Activated CD4-positive, alpha-beta T cell treated with anti-CD3 and anti-CD28 coated beads, Interleukin-2, amount 50 U/mL, for 1 hour (primary cell): Measurements from ENCODE around the gene PTPRN2.
"Not testable (repeated sequence)": the region's sequence is repeated elsewhere in the genome, so short reads cannot be mapped to it uniquely, and the experiment has no call there.

Experiments used
- DNase-seq: peaks from one replicate; pipeline ENCODE4 v3.0.0-alpha.2; 2020

The PTPRN2 gene

DNA sequence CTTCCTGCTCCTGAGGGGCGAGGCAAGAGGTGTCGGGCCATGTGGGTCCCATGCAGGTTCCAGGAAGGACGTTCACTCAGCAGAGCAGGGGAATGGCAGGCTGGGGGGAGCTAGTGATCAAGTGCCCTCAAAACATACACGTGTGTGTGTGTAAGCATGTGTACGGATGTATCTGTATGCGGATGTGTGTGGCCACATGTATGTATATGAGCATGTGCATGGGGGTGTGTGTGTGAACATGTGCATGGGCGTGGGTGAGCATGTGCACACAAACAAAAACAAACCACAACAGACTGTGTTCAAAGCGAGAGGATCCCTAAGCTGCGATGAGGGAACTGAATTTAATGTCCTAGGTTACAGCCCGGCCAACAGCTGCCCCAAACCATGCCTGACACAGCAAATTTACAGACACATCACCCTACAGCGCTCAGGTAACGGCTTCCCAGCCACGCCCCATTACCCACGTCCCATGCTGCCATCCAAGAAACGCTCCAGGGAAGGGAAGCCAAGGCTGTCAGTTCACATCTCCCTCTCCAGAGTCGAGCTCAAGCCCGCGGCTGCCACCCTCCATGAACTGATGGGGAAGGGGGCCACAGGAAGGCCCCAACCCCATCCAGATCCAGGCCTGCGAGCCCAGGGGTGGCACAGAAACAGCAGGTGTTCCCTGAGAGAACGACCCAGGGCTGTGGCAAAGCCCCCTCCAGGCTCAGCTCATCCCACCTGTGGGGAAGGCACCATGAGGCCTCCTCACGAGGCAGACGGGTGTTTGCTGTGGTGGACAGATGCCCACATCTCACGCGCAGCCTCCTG, 56.6 kb downstream of the PTPRN2 start:
- DNase-seq, result no peak

DNA sequence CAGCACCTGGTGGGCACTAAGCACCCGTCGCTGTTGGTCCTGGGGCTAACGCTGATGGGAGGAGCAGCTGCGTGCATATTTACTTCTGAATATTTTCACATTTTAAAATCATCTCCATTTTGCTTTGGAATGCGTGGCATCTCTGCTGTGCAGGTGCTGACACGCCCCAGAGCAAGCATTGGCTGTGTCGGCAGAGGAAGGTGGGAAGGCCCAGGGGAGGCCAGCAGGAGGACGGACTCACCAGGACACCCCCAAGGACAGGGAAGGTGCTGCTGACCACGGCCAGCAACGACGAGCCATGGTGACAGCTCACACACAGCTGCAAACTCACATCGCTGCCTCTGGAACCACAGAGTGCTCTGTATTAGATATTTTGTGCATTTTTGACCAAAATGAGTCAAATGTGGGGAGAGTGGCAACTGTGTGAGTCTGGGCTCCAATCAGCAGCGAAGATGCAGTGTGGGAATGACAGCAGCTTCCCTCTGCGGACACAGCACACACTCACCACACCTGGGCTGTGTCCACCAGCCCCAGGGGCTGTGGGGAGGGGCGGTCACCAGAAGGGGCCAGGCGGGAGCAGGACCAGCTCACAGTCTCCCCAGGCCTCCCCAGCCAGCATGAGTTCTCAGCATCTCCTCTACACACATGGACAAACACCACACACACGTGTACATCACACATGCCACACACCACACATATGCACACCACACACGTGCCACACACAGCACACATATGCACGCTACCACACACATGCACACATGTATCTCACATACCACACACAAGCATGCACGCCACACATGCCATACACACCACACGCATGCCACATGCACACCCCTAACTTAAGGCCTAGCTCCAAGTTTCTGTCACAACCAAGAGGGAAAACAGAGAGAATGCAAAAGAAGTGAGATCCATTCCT, 58.2 kb downstream of the PTPRN2 start:
- no peak for DNase-seq

DNA sequence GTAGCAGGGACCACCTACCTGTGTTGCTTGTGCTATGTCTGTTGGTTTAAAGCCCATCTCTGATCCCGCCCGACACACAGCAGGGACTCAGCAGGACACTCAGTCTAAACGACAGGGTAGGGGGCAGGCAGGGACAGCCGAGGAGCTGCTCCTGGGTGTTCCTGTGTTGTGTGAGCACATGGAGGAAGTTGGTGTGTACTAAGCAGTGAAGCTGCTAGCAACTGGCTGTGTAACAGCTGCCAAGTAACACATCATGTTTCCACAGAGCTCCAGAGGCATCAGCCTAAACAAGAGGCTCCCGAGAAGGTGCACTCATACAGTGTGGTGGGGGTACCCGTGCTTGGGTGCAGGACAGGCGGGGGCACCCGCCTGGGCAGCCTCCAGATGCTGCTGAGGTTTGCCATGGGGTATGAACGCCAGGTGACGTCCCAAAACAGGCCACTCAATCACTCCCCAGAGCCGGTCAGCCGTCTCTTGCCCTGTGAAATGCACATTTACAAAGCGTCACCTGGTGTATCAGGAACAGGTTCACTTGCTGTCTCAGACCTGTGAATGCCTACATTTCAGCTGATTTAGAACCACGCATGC, 59.6 kb downstream of the PTPRN2 start:
- no peak for DNase-seq

DNA sequence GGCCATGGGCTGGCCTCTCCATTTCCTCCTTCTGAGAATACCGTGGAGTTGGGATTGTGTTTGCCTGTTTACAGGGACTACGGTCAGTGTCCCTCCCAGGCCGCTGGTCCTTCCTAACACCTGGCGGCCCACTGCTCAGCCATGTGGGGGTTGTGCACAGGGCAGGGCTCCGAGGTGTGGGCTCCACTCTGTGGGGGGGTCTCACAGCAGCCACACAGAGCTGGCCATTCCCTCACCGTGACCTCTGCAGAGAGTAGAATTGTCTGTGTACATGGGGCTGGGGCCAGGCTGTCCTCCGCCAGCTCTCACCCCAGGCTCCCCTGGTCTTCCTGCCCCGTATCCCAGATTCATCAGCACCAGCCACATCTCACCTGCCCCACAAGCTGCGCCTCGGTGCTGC, 60.1 kb downstream of the PTPRN2 start:
- no peak for DNase-seq

DNA sequence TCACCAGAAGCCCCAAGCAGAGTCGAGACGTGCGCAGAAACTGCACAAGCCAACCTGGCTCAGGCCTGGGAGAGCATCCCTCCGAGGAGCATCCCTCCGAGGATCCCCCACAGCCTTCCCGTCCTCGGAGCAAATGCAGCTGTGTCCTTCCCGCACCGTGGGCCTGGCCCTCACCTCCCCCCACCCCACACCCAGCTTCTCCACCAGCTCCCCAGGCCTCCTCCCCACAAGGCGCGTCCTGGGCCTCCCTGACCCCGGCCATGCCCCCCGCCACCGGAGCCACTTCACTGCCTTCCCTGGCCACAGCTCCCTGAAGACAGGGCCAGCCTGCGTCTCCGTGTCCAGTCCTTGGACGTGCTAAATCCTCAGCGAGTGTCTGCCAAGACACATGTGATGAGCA, 60.6 kb downstream of the PTPRN2 start:
- DNase-seq, result no peak

DNA sequence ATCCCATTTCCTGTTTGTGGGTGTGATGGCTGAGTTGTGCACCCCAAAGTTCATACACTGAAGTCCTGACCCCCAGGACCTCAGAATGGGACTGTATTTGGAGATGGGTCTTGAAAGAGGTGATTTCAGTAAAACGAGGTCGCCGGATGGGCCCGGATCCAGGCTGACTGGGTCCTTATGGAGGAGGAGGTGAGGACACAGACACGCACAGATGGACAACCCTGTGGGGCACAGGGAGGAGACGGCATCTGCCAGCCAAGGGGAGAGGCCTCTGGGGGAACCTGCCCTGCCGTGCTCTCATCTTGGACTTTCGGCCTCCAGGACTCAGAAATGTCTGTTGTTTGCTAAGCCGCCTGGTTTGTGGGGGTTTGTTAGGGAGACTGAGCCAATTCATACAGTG, 61.1 kb downstream of the PTPRN2 start:
- no peak for DNase-seq

DNA sequence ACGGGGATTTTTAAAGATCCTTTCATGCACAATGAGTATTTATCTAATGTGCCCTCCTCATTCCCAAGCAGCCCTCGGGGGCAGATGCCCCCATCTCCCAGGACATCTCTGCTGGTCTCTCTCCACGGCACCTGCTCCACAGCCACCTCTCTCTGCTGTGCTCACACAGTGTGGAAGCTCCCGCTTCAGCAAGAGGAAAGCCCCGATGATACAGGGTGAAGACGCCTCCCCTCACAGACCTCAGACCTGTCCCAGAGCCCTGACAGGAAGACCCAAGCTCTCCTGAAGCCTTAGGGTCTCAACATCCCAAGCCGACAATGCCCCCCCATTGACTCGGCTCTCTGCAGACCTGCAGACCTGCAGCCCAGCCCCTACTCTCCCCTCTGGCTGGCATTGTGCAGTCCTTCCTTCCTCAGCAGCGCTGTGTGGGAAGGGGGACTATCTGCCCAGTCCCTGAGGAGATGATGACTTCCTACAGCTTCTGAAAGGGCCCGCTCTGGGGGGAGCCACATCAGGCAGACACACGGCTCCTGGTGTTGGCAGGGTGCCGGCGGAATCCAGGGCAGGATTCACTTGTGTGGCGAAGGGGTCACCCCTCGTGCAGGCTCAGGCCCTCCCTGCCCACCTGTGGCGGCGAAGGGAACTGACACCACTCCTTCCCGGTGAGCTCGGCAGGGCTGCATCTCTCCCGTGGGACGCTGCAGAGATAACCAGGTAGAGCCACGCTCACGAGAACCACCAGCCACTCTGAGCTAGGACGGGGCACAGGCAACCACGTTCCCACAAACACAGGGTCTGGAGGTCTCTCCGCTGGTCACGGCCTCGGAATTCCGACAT, 61.8 kb downstream of the PTPRN2 start:
- no peak for DNase-seq

DNA sequence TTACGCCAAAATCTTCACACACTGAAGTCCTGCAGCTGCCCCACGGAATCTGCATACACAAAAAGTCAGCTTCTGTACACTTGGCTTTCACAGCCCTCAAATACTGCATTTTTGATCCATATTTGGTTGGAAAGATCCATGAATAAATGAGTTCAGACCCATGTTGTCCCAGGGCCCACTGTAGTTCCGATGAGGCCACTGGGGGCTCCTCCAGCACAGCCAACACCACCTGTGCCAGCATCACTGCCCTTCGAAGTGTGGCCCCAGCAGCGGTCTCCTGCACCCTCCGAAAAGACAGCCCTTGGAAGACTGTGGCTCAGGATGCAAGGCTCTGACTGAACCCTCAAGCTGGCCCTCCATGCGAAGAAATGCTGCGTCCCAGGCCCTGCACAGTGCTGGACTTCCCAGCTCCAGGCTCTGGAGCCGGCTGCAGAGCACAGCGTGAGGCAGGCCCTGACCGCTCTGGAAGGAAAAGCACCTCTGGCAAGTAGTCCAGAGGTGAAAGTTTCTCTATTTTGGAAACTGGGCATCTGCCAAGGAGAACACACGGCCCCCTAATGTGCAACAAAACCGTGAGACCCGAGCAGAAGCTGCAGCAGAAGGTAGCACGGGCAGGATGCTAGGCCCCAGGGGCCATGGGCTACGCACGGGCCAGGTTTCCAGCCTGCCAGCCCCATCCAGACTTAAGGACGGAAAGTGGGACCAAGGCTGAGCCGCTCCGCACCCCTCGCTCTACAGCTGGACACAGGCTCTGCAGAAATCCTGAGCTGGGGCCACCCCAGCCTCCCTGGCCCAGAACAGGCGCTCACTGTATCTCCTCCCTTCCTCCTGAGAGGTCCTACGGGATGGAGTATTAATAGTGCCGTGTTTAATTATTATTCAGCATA, 62.6 kb downstream of the PTPRN2 start:
- no peak for DNase-seq

DNA sequence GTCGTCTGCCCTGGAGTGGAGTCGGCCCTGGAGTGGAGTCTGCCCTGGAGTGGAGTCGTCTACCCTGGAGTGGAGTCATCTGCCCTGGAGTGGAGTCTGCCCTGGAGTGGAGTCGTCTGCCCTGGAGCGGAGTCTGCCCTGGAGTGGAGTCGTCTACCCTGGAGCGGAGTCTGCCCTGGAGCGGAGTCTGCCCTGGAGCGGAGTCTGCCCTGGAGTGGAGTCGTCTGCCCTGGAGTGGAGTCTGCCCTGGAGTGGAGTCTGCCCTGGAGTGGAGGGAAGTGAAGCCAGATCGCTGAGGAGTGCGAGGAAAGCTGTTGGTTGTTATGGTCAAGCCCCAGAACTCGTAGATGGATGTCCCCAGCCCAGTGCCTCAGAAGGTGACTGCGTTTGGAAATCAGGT, 63.3 kb downstream of the PTPRN2 start:
- DNase-seq, result not testable (repeated sequence)

DNA sequence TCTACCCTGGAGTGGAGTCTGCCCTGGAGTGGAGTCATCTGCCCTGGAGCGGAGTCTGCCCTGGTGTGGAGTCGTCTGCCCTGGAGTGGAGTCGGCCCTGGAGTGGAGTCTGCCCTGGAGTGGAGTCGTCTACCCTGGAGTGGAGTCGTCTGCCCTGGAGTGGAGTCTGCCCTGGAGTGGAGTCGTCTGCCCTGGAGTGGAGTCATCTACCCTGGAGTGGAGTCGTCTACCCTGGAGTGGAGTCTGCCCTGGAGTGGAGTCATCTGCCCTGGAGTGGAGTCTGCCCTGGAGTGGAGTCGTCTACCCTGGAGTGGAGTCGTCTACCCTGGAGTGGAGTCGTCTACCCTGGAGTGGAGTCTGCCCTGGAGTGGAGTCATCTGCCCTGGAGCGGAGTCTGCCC, 63.7 kb downstream of the PTPRN2 start:
- not testable (repeated sequence) for DNase-seq

DNA sequence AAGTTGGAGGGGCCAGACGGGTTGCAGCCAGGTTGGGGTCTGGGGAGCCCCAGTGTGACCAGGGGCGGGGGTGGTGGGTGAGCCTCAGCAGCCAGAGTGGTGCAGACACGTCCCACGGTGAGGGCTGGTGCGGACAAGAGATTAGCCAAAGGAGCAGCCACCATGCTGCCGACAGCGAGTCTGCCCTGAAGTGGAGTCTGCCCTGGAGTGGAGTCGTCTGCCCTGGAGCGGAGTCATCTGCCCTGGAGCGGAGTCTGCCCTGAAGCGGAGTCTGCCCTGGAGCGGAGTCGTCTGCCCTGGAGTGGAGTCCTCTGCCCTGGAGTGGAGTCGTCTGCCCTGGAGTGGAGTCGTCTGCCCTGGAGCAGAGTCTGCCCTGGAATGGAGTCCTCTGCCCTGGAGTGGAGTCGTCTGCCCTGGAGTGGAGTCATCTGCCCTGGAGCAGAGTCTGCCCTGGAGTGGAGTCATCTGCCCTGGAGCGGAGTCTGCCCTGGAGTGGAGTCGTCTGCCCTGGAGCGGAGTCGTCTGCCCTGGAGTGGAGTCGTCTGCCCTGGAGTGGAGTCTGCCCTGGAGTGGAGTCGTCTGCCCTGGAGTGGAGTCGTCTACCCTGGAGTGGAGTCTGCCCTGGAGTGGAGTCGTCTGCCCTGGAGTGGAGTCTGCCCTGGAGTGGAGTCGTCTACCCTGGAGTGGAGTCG, 64.3 kb downstream of the PTPRN2 start:
- not testable (repeated sequence) for DNase-seq

DNA sequence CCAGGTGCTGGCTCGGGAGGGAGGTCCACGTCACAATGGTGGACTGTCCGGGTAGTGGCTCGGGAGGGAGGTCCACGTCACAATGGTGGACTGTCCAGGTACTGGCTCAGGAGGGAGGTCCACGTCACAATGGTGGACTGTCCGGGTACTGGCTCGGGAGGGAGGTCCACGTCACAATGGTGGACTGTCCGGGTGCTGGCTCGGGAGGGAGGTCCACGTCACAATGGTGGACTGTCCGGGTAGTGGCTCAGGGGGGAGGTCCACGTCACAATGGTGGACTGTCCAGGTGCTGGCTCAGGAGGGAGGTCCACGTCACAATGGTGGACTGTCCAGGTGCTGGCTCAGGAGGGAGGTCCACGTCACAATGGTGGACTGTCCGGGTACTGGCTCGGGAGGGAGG, 65.8 kb downstream of the PTPRN2 start:
- DNase-seq, result not testable (repeated sequence)

DNA sequence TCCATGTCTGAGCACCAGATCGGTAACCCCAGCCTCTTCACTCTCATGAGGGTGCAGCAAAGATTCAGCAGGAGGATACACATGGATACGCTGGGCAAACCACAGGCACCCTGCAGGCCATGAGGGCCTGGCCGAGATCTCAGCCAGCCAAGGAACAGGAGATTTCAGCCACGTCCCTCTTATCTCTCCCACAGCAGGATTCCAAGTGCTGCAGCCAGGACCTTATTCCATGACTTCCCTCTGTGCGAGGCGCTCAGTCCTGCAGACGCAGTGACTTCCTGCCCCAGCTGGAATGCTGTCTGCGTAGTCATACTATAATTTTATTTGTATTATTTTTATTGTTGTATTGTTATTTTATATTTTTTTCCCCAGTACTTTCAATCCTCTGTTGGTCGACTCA, 66.8 kb downstream of the PTPRN2 start:
- no peak for DNase-seq

DNA sequence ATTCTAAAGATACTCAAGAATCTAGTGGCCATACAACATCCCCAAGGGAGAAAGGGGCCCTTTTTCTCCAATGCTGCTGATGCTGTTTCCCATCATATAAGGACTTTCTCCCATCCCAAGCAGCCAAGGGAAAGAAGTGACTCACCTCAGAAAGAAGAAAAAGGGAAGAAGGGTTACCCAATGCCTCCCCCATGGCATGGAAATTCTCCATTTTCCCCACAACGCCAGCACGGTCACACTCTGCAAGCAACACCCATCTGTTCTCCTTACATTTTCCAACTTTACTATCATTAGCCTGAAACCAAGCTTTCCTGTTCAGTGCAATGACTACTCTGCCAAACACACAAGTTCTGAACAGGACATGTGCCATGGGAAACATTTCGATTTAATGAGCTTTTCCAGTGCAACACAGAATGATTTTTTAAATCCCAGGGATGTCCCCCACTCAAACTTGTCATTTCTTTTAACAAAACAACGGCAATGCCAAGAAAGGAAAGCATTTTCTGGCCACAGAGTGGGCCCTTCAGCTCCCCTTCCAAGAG, 67.9 kb downstream of the PTPRN2 start:
- no peak for DNase-seq

DNA sequence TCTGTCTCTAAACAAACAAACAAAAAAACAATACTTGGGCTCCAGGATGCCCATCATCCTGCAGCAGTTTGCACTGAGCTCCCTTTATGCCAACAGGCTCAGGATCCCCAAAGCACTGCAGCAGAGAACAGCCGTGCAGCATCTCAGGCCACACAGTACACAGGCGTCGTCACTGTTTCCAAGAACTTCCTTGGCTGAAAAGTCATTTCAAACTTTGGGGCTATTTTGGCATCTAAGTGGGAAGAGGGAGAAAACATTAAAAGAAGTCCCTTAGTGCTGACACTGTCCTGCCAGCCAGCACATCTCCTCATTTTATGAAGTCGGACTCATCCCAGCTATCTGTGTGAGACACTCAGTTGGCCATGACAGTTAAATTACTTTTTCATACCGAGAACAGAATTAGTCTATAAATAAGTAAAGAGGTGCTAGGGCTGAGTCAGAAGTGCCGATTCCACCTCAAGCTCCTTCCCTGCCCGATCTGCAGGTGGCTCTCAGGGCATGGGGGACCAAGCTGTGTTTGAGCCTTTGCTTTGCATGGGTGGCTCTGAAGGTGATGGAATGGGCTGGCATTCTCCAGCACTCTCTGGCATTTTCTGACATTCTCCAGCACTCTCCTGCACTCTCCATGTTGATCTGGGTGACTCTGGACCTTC, 68.5 kb downstream of the PTPRN2 start:
- no peak for DNase-seq

DNA sequence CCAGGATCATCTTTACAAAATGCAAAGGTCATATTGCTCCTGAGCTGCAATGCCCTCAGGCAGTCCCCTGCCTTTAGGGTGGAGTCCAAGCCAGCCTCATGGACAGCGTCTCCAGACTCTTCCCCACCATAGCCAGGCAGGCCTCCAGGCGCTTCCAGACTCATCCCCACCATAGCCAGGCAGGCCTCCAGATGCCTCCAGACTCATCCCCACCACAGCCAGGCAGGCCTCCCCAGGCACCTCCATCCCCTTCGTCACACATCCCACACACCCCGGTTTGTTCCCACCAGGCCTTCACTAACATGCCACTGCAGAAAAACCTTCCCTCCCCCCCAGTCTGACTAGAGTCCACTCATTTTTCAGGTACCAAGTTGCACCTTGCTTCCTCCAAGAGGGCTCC, 70.1 kb downstream of the PTPRN2 start:
- no peak for DNase-seq

DNA sequence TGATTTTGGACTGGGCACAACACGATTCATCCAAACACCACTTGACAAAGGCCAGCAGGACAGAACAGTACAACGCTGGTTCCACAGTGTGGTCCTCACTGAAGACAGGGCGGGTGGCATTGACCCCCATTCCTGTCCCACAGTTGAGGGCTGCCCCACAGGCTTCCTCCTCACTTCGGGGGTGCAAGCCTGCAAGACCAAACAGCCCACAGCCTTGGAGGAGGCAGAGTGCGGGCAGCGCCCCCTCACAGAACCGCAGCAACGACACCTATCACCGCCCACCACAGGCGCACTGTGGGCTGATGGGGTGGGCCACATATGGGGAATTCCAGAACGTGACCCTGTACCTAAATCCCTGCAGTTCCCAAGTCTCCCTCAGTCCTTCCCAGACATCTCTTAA, 70.6 kb downstream of the PTPRN2 start:
- no peak for DNase-seq

DNA sequence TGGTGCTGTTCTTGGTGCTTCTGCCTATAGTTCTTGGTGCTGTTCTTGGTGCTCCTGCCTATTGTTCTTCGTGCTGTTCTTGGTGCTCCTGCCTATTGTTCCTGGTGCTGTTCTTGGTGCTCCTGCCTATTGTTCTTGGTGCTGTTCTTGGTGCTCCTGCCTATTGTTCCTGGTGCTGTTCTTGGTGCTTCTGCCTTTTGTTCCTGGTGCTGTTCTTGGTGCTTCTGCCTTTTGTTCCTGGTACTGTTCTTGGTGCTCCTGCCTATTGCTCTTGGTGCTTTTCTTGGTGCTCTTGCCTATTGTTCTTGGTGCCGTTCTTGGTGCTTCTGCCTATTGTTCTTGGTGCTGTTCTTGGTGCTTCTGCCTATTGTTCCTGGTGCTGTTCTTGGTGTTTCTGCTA, 71.1 kb downstream of the PTPRN2 start:
- DNase-seq, result no peak

DNA sequence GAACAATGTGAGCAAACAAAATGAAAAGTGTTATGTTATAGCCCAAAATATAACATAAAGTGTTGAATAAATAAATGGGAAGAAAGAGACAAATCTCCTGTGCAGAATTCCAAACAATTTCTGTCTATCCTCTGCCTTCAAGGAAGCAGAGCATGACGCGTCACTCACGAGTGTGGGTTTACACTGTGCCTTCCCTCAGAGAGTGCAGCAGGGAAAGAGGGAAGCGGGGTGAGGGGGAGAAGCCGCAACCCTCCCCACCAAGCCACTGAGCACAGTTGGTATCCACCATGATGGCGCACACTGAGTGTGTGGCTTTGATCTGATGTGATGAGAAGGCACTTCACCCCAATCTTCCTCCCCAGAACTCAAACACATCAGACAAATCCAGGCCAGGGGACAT, 74.8 kb downstream of the PTPRN2 start:
- no peak for DNase-seq

DNA sequence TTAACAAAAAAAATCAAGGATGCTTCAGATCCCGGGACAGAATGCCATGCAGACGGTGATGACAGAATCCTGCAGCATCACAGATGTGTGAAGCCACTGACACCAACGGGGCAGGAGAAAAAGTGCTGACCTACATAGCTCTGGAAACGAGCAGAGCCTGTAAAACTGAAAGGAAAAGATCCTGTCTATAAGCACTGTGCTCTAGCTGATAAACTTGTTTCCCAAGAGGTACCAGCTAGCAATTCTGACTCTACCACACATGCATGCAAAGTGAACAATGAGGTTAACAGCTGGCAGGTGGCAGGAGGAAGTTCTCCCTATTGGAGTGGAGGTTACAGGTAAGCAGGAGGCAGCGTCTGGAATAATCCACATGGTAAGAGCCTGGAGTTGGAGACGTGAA, 75.6 kb downstream of the PTPRN2 start:
- DNase-seq, result no peak
